ENCODE data around the gene GJB5.

The GJB5 gene

GRCh38 chr1:34794790-34795180 is 39.9 kb downstream of the GJB5 start:
- no peak for DNase-seq (ENCODE audit: low spot score)

DNA sequence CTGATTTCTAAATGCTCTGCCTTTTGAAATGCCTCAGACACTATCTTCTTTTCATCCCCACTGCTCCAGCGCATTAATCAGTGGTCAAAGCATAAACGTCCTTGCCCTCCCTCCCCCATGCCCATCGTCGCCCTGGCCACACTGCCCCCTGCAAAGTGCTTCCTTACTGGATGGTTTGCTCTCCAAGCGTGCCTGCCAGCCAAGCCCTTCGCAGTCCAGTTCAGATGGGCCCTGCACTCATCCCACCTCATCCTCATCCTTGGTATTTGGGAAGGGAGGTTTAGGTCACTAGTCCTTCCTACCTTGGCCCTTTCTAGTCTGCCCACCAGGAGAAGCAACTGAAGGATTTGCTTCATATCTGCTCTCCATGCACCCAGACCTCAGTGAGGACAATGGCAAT is 41.1 kb downstream of the GJB5 start:
- DNase-seq (ENCODE audit: low spot score), result no peak

DNA sequence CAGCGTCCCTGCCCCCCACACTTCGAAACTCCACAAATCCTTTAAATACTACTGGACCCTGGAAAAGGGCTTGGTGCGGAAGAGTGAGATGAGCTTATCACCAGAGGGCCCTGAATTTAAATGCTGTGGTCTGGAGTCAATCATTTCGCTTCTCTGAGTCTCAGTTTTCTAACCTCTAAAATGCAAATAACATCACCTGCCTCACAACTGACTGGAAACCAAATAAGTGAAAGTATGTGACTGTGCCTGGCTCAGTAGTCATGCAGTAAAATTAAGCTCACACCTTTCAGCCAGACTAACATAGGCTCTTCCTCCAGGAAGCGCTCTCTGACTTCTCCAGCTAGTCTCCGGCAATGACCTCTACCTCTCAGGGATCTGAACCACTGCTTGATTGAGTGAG is 42.1 kb downstream of the GJB5 start:
- DNase-seq (ENCODE audit: low spot score), result no peak

GRCh38 chr1:34800214-34800613 is 45.4 kb downstream of the GJB5 start:
- DNase-seq (ENCODE audit: low spot score), result no peak

DNA sequence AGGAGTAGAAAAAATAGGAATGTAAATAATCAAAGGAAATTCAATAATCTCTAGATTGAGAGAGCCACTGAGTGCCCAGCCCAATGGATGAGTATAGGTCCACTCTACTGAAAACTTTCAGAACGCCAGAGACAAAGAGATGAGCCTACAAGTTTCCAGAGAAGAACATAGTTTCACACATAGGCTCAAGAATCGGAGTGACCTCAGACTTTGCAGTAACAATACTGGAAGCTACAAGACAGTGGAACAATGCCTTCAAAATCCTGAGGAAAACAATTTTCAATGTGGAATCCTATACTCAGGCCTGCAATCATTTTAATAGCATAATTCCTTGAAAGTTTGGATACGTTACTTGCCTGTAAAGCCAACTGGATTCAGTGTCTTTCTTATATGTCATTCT is 48.9 kb downstream of the GJB5 start:
- no peak for DNase-seq (ENCODE audit: low spot score)

DNA sequence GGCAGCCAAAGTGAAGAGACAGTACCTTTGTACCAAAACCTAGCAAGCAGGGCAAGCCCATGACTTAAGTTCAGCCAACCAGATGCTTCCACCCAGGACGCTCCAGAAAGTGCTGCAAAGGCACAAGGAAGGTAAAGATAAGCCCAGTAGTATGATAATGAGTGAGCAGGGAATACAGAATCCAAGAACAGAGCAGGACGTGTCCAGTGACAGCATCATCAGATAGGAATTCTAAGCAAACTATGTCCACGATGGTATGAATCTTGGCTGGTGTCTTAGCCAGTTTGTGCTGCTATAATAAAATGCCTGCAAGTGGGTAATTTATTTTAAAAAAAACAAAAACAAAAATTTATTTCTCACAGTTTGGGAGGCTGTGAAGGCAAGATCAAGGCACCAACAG is 51.5 kb downstream of the GJB5 start:
- no peak for DNase-seq (ENCODE audit: low spot score)
